Neural progenitor cell (in vitro differentiated cells): ENCODE data around the gene SPACA7.

Source experiments
- EZH2 ChIP-seq: fragments of 200-600 bp; sonication (generic); IDR thresholded peaks from 2 replicates; pipeline ENCODE4 v1.6.1; 2017; ENCODE audit warnings: antibody characterized with exemption, mild to moderate bottlenecking, moderate library complexity
- EZH2phosphoT487 ChIP-seq: fragments of 200-600 bp; sonication (generic); IDR thresholded peaks from 2 replicates; pipeline ENCODE4 v1.6.1; 2017; ENCODE audit warnings: antibody characterized with exemption
- TF ChIP-seq, protein P1 (sequence below): fragments of 200-600 bp; sonication (generic); IDR thresholded peaks from 2 replicates; pipeline ENCODE4 v1.5.1; 2017; ENCODE audit warnings: antibody characterized with exemption, mild to moderate bottlenecking

- TF ChIP-seq, protein P1, sequence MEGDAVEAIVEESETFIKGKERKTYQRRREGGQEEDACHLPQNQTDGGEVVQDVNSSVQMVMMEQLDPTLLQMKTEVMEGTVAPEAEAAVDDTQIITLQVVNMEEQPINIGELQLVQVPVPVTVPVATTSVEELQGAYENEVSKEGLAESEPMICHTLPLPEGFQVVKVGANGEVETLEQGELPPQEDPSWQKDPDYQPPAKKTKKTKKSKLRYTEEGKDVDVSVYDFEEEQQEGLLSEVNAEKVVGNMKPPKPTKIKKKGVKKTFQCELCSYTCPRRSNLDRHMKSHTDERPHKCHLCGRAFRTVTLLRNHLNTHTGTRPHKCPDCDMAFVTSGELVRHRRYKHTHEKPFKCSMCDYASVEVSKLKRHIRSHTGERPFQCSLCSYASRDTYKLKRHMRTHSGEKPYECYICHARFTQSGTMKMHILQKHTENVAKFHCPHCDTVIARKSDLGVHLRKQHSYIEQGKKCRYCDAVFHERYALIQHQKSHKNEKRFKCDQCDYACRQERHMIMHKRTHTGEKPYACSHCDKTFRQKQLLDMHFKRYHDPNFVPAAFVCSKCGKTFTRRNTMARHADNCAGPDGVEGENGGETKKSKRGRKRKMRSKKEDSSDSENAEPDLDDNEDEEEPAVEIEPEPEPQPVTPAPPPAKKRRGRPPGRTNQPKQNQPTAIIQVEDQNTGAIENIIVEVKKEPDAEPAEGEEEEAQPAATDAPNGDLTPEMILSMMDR = no peak
- TF ChIP-seq EZH2 = no peak
- TF ChIP-seq EZH2phosphoT487 = no peak
These were observed 28.2 kb upstream of the SPACA7 start for GRCh38 chr13:112347986-112348385.
